Measurements from ENCODE around the gene CASP9.

CASP9 gene

DNA sequence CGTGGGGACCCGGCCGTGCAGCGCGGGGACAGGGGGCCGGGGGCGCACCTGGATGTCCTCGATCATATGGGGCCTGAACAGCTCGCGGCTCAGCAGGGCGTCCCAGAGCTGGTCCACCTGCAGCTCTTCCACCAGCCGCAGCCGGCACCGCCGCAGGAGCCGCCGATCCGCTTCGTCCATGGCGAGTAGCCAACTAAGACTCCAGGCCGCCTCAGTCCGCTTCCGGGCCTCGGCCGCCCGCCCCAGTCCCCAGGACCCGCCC, at the start of gene CASP9:
CASP9 (minus strand) TSS at position 195 of the 262 bp plus-strand sequence; CDS start at position 180, 15 bp downstream.
- DNase-seq = no peak

DNA sequence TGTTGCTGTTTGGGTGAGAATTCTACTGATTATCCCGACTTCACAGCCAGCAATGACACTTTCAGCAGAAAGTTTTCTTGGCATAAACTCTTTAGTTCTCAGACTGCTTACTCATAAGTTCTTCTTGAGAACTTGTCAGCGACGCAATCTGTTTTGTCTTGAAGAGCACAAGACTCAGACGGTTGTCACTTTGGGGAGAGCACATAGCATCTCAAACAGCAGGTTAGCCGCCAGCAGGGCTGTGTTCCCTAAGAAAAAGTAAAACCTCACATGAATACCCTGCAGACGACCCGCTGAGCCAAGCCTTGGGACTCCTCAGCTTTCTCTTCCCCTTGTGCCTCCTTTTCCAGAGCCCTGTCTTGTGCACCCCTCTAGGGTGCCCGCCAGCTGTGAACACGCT, 49.5 kb upstream of the CASP9 start:
- no peak for DNase-seq

- DNase-seq = no peak
Measured at GRCh38 chr1:15571266-15571665, 47.3 kb upstream of the CASP9 start.

DNA sequence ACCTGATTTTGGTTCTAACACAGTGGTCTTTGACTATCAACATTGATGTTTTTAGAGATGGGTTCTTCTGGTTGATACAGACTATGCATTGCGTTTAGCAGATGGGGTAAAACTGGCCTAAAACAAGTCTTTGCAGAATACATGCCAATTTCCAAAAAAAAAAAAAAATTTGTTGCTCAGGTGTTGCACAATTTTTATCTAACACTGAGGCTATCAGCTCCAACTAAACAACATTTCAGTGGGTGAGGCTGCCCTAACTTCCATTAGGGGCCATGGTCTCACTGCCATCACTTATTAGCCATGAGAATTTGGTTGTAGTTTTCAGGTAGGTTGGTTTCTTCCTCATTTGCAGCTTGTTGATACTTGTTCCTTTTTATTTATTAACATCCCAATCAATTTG, 46.8 kb upstream of the CASP9 start:
- no peak for DNase-seq

DNA sequence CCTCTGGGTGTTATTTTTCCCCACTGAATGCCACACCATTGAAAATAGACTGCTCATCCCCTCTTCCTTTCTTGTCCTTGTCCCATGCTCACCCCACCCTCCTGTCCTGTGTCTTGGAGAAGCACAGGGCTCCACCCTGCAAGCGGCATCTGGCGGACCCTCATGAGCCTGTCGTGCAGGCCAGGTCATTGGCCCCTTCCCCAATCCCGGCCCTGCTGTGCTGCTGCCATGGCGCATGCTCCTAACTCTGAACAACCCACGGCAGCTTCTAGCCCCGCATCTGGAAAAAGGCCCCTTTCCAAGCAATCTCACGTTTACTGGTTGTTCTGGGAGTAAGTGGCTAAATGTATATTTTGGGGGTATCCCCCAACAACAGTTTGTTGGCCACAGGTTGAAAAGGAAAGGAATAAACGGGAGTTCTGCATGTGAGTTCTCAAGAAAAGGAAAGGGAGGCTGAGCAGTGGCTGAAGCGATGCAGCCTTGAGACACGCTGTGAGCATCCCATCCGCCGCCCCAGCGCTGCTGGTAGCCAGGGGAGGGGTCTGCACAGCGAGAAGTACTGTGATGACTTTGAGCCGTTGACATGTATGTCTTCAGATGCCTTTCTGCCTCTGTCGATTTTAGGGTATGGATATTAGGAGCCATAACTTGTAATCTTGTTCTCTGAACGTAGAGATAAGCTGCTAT, 44.5 kb upstream of the CASP9 start:
- no peak for DNase-seq

DNA sequence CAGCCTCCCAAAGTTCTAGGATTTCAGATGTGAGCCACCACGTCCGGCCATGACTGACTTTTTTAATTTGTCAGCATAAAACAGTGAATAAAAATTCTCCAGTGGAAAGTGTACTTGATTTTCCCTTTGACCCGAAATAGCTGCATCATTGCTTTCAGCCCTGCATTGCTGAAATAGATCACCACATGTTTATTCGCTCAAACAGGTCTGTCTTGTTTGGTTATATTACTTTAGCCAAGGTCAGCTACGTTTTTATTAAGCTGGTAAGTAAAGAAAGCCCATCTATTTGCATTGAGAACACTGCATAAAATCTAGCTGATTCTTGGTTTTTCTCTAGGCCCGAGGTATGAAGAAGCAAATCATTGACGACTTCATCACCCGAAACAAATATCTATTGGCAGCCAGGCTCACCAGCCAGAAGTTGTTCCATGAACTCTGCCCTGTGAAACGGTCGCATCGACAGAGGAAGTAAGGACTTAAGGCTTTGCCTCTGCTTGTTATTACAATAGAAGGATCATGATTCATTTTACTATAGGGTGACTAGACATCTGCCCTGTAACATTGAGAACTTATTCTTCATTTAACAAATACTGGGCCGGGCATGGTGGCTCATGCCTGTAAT, 35.3 kb upstream of the CASP9 start:
- DNase-seq = no peak

- no peak for DNase-seq
Measured at GRCh38 chr1:15558516-15558915, 34.5 kb upstream of the CASP9 start.

DNA sequence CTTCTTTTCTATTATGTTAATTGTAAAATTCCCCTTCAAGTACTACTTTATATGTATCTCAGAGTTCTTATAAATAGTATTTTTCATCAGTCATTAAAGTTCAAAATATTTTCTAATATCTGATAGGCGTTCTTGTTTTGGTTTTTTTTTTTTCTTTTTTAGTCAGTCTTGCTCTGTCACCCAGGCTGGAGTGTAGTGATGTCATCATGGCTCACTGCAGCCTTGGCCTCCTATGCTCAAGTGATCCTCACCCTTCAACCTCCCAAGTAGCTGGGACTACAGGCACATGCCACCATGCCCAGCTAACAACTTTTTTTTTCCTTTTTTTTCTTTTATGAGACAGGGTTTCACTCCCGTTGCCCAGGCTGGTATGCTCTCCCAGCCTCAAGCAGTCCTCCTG, 33.6 kb upstream of the CASP9 start:
- no peak for DNase-seq

- no peak for DNase-seq
Measured at GRCh38 chr1:15557008-15557407, 33.0 kb upstream of the CASP9 start.

DNA sequence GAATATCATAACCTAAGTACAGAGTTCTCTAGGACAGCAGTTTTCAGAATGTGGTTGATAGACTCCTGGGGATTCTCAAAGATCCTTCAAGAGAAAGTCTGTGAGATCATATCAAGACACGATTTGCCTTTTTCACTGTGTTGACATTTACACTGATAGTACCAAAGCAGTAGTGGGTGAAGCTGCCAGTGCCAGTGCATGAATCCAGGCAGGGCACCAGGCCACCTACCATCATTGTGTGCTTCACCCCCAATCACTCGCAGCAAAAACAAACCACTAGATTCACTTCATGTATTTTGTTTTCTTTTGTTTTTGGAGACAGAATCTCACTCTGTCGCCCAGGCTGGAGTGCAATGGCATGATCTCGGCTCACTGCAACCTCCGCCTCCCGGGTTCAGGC, 26.6 kb upstream of the CASP9 start:
- no peak for DNase-seq

DNA sequence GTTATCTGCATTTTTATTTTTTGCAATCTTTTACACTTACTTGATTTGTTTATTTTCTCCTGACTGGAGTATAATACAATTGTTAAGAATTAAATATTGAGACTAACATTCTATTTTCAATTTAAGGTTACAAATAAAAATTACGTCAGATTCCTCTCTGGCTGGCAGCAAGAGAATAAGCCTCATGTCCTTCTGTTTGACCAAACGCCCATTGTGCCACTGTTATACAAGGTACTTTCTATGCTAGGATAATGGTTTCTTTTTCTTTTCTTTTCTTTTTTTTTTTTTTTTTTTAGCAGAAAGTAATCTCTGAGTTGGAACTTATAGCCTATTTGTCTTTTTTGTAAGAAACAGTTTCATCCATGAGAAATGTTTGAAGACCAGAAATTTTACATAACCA, 22.6 kb upstream of the CASP9 start:
- no peak for DNase-seq

DNA sequence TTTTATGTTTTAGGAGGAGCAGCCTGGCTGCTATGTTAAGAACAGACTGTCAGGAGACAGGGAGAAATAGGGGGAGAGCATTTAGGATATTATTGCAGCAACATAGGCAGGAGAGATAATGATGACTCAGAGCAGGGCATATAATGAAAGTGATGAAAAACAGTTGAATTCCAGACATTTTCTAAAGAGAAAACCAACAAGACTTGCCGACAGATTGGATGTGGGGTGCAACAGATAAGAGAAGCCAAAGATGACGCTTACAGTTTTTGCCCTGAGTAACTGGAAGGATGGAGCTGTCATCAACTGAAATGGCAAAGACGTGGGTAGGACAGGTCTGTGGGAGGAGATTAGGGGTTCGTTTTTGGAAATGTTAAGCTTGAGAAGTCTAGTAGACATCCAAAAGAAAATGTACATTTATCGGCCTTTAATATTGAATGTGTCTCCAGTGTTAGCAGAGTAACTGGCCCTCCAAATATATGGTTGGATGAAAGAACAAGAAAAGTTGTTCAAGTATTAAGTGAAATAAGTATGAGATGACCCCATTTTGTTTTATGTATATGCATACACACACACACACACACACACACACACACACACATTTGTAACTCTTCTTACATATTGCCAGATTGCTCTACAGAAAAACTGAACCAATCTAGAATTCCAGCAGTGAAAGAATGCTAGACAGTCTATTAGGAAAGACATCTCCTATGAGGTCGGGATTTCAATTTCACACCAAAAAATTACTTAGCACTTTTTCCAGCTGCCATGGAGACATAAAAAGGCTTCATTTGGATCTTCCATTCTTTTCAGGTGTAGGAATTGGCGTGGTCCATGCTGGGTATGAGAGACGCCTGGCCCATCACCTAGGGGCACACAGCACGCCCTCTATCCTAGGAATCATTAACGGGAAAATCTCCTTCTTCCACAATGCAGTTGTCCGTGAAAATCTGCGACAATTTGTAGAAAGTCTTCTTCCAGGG, 19.9 kb upstream of the CASP9 start:
- DNase-seq = no peak

DNA sequence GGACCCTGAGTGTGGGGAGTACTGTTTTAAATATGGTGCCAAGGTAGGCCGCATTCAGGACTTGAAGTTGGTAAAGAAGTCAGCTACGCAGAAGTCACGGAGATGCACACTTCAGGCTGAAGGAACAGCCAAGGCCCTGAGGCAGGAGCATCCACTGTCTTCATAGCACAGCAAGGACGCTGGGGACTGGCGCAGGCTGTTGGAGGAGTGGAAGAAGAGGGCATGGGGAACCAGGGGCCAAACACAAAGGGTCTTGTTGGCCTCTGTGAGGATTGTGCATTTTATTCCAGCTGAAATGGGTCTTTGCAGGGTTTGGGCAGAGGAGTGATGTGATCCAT, 19.2 kb upstream of the CASP9 start:
- no peak for DNase-seq

DNA sequence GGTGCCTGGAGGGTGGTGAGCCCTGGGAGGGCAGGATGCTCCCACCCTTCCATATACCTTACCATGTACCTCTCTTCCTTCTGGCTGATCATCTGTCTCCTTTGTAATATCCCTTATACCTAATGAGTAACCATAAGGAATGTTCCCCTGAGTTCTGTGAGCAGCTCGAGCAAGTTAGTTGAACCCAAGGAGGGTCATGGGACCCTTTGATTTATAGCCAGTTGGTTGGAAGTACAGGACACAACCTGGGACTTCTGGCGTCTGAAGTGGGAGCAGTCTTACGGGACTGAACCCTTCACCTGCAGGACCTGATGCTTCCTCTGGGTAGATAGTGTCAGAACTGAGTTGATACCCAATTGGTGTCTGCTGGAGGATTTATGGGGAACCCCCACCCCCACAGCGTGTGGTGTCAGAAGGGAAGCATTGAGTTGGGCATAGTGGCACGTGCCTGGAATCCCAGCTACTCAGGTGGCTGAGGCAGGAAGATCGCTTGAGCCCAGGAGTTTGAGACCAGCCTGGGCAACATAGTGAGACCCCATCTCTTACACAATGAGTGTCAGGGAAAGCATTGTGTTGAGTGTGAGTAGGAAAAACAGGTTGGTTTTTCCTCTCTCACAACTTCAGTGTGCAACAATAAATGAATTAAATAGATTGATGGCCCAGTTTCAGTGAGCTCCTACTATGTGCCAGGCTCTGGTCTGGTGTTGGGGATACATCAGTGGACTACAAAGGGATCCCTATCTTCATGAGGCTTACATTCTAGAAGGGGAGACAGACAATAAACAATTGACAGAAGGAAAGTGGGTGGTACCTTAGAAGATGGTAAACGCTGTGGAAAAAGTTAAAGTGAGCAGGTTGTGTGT, 18.6 kb upstream of the CASP9 start:
- DNase-seq = no peak

- DNase-seq = no peak
Measured at GRCh38 chr1:15541231-15541792, 17.3 kb upstream of the CASP9 start.

DNA sequence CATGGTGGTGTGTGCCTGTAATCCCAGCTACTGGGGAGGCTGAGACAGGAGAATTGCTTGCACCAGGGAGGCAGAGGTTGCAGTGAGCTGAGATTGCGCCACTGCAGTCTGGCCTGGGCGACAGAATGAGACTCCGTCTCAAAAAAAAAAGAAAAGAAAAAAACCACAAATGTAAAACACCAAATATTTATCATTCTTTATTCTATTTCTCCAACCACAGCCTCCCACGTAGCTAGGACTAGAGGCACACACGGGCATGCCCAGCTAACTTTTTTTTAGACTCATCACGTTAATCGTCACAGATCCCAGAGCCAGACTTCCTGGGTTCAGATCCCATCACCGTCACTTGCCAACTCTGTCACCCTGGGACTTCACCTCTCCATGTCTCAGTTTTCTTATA, 16.2 kb upstream of the CASP9 start:
- DNase-seq = no peak

- DNase-seq = no peak
Measured at GRCh38 chr1:15538771-15539170, 14.8 kb upstream of the CASP9 start.

DNA sequence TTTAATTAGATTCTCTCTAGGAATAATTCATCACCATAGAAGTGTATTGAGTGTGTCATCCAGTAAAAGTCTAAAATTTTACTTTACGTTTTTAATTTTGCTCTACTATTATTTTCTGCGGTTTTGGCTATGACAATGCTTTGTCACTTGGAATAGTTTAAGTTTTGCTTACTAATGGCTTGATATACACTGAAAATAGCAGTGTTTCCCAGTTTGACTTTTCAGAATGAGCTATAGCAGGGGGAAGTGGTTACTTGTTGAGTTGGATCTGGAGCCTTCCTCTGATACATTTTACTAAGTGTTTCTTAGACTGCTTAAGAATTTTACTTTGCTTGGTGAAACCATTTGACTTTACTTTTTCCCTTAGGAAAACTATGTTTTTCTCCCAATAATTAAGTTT, 7.7 kb upstream of the CASP9 start:
- no peak for DNase-seq

GRCh38 chr1:15531003-15531402, 7.0 kb upstream of the CASP9 start:
- DNase-seq = no peak

GRCh38 chr1:15526490-15527339, 2.7 kb upstream of the CASP9 start, which contains the start of gene DNAJC16:
Gene DNAJC16 (plus strand): TSS chr1:15526848. CDS start chr1:15529106, 2,258 bp downstream.
- peak; percentile 97 for DNase-seq

DNA sequence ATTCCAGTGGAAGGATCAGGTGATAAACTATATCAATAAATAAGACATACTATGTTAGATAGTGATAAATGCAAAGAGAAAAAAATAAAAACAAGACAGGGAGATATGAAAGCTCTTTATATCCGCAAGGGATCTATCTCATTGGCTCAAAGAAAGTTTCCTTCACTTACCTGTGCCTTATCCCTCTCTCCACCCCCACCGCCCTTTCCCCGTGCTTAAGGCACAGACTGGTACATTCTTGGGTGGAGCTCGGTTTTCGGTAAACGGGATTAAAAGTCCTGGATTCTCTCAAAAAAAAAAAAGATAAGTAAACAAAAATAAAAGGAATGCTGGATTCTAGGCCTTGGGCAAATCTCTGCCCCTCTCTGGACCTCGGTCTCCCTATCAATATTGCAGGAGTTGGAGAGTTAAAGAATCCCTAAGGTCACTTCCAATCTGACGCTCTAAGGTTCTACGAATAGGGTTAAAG, 2.0 kb upstream of the CASP9 start:
- DNase-seq = peak; percentile 13
